H1 (cell line): Measurements from ENCODE around the gene MDK. TPM values are rescaled to one million over a fixed set of nuclear protein-coding genes. Genes with fewer than 3 reads are reported as not detected.

Experiments used
- CTCF ChIA-PET: fragments of 300-600 bp; sonication (Branson Sonifier 250); formaldehyde crosslinking; loops from one replicate; lab custom pipeline; 2021; ENCODE audit not compliant: partially characterized antibody; lab: Charles Lee
- POLR2A ChIA-PET: fragments of 300-600 bp; sonication (Branson Sonifier 250); formaldehyde crosslinking; loops from one replicate; lab custom pipeline; 2021; ENCODE audit warnings: inconsistent platforms; ENCODE audit not compliant: partially characterized antibody; lab: Charles Lee
- DNase-seq, 2 experiments: peaks; one replicate each; pipeline versions ENCODE4 v3.0.0 to v3.0.0-alpha.2; 2010 to 2022; ENCODE audit warnings: low spot score in 2 of 2, low read depth in 1 of 2, mixed read lengths in 1 of 2
- FAIRE-seq: peaks from 2 replicates; lab custom pipeline; 2011; peaks lifted over from hg19 to GRCh38; lab: Jason Lieb, UNC
- H2AFZ ChIP-seq: 2 replicates; pipeline ENCODE4 v1.8.1; 2012; ENCODE audit warnings: low read length, inconsistent platforms
- H2AK5ac ChIP-seq: 2 replicates; pipeline ENCODE4 v1.6.1; 2013; ENCODE audit warnings: low read depth, low read length
- H2BK120ac ChIP-seq: replicated peaks from 2 replicates; pipeline ENCODE3; 2013; ENCODE audit warnings: low read depth, low read length, inconsistent platforms
- H2BK12ac ChIP-seq: 2 replicates; pipeline ENCODE4 v1.6.1; 2013; ENCODE audit warnings: low read depth, low read length
- H2BK15ac ChIP-seq: 2 replicates; pipeline ENCODE4 v1.6.1; 2013; ENCODE audit warnings: low read length
- H2BK20ac ChIP-seq: 2 replicates; pipeline ENCODE4 v1.6.1; 2013; ENCODE audit warnings: low read length
- H2BK5ac ChIP-seq: 2 replicates; pipeline ENCODE4 v1.6.1; 2013; ENCODE audit warnings: low read depth, low read length
- H3K14ac ChIP-seq: 2 replicates; pipeline ENCODE4 v1.6.1; 2013; ENCODE audit warnings: inconsistent platforms; ENCODE audit not compliant: insufficient read length
- H3K18ac ChIP-seq: 2 replicates; pipeline ENCODE4 v1.6.1; 2013; ENCODE audit warnings: low read length; ENCODE audit errors: extremely low read depth
- H3K23ac ChIP-seq: 2 replicates; pipeline ENCODE4 v1.6.1; 2013; ENCODE audit warnings: inconsistent platforms; ENCODE audit not compliant: insufficient read length
- H3K23me2 ChIP-seq: 2 replicates; pipeline ENCODE4 v1.6.1; 2013; ENCODE audit warnings: low read depth, low read length
- H3K27ac ChIP-seq: 2 replicates; pipeline ENCODE4 v1.6.1; 2011; ENCODE audit warnings: low read depth, low read length, inconsistent platforms
- H3K27me3 ChIP-seq, 4 experiments: replicated peaks in 1 of 4; 1 replicate in 1 of 4; 2 replicates in 3 of 4; pipeline versions ENCODE4 v1.6.1 to v1.8.1; 2011 to 2013; ENCODE audit warnings: low read length in 3 of 4, mild to moderate bottlenecking in 3 of 4, inconsistent platforms in 2 of 4, mixed read lengths in 2 of 4, moderate library complexity in 1 of 4; ENCODE audit not compliant: control insufficient read depth in 3 of 4, insufficient read depth in 3 of 4; ENCODE audit errors: extremely low read depth in 1 of 4
- H3K36me3 ChIP-seq, 4 experiments: 2 replicates each; pipeline versions ENCODE4 v1.6.1 to v1.8.1; 2011 to 2013; ENCODE audit warnings: mild to moderate bottlenecking in 4 of 4, low read length in 3 of 4, moderate library complexity in 2 of 4, control low read depth in 1 of 4, inconsistent platforms in 1 of 4; ENCODE audit not compliant: insufficient read depth in 4 of 4, control insufficient read depth in 2 of 4
- H3K4ac ChIP-seq: replicated peaks from 2 replicates; pipeline ENCODE3; 2013; ENCODE audit warnings: low read length, low read depth, mixed read lengths, inconsistent platforms; ENCODE audit not compliant: insufficient read length
- H3K4me1 ChIP-seq, 4 experiments: replicated peaks in 1 of 4; 1 replicate in 1 of 4; 2 replicates in 3 of 4; pipeline versions ENCODE4 v1.6.1 to v1.8.1; 2011 to 2013; ENCODE audit warnings: low read length in 3 of 4, inconsistent platforms in 2 of 4, mixed read lengths in 1 of 4; ENCODE audit not compliant: insufficient read depth in 4 of 4, control insufficient read depth in 3 of 4
- H3K4me2 ChIP-seq, 2 experiments: 2 replicates each; pipeline versions ENCODE4 v1.6.1 to v1.8.1; 2011 to 2013; ENCODE audit warnings: low read depth in 2 of 2, low read length in 2 of 2, control low read depth in 1 of 2, inconsistent platforms in 1 of 2, mild to moderate bottlenecking in 1 of 2; ENCODE audit not compliant: insufficient read depth in 1 of 2
- H3K4me3 ChIP-seq, 4 experiments: fragments of 200-600, 300-600 bp in 1 of 4; sonication (generic), shearing (Covaris generic), sonication (Bioruptor Twin) in 1 of 4; 2 replicates each; pipeline versions ENCODE4 v1.5.1 to v1.8.1; 2011 to 2016; ENCODE audit warnings: low read length in 4 of 4, low read depth in 3 of 4, control low read depth in 2 of 4, inconsistent platforms in 2 of 4, mild to moderate bottlenecking in 2 of 4, mixed read lengths in 1 of 4, moderate library complexity in 1 of 4; ENCODE audit not compliant: insufficient read depth in 2 of 4; ENCODE audit errors: extremely low read depth in 1 of 4
- H3K56ac ChIP-seq: replicated peaks from 2 replicates; pipeline ENCODE3; 2013; ENCODE audit warnings: low read depth, mild to moderate bottlenecking, mixed read lengths, low read length, inconsistent platforms; ENCODE audit not compliant: insufficient read length
- H3K79me1 ChIP-seq: 2 replicates; pipeline ENCODE4 v1.6.1; 2013; ENCODE audit warnings: low read depth, low read length, control low read depth
- H3K79me2 ChIP-seq, 2 experiments: 2 replicates each; pipeline versions ENCODE4 v1.6.1 to v1.8.1; 2012 to 2013; ENCODE audit warnings: low read length in 2 of 2, mild to moderate bottlenecking in 2 of 2, inconsistent platforms in 1 of 2; ENCODE audit not compliant: insufficient read depth in 2 of 2, control insufficient read depth in 1 of 2
- H3K9ac ChIP-seq, 4 experiments: replicated peaks in 1 of 4; 1 replicate in 1 of 4; 2 replicates in 3 of 4; pipeline versions ENCODE4 v1.6.1 to v1.8.1; 2011 to 2013; ENCODE audit warnings: low read depth in 3 of 4, low read length in 3 of 4, control low read depth in 2 of 4, mild to moderate bottlenecking in 2 of 4, moderate library complexity in 2 of 4, inconsistent platforms in 1 of 4; ENCODE audit errors: extremely low read depth in 1 of 4
- H3K9me3 ChIP-seq, 2 experiments: 2 replicates each; pipeline versions ENCODE4 v1.6.1 to v1.8.1; 2012 to 2013; ENCODE audit warnings: mild to moderate bottlenecking in 2 of 2, moderate library complexity in 2 of 2, control low read depth in 1 of 2, inconsistent platforms in 1 of 2, low read depth in 1 of 2, low read length in 1 of 2, mixed read lengths in 1 of 2; ENCODE audit not compliant: insufficient read depth in 2 of 2
- H4K20me1 ChIP-seq, 2 experiments: replicated peaks in 1 of 2; 2 replicates each; pipeline versions ENCODE3 to v1.8.1; 2011 to 2013; ENCODE audit warnings: inconsistent platforms in 2 of 2, low read length in 2 of 2, mild to moderate bottlenecking in 1 of 2; ENCODE audit not compliant: insufficient read depth in 2 of 2, control insufficient read depth in 1 of 2
- H4K5ac ChIP-seq: 2 replicates; pipeline ENCODE4 v1.6.1; 2013; ENCODE audit warnings: low read length, low read depth, mixed read lengths, inconsistent platforms; ENCODE audit not compliant: insufficient read length
- H4K8ac ChIP-seq: 2 replicates; pipeline ENCODE4 v1.8.0; 2013; ENCODE audit warnings: mild to moderate bottlenecking, moderate library complexity, low read length, inconsistent platforms; ENCODE audit not compliant: insufficient read depth; ENCODE audit errors: extremely low read depth
- H4K91ac ChIP-seq: replicated peaks from 2 replicates; pipeline ENCODE3; 2013; ENCODE audit warnings: low read length, mixed read lengths, inconsistent platforms; ENCODE audit not compliant: insufficient read length
- ATF2 ChIP-seq: IDR thresholded peaks from 2 replicates; pipeline ENCODE4 v1.6.1; 2012; ENCODE audit warnings: low read length, inconsistent platforms
- GTF2F1 ChIP-seq: IDR thresholded peaks from 2 replicates; pipeline ENCODE4 v1.6.1; 2012; ENCODE audit warnings: low read depth, low read length, improper control_type of control experiment, borderline replicate concordance
- HDAC2 ChIP-seq, 2 experiments: fragments of 300-600 bp in 1 of 2; sonication (generic) in 1 of 2; IDR thresholded peaks; 2 replicates each; pipeline ENCODE4 v1.6.1; 2011 to 2012; ENCODE audit warnings: low read depth in 2 of 2, low read length in 2 of 2, mild to moderate bottlenecking in 2 of 2, moderate library complexity in 2 of 2, borderline replicate concordance in 1 of 2, inconsistent platforms in 1 of 2
- KDM5A ChIP-seq: fragments of 200-600 bp; IDR thresholded peaks from 2 replicates; pipeline ENCODE4 v1.7.1; 2012; ENCODE audit warnings: mild to moderate bottlenecking, low read length, inconsistent platforms, mixed read lengths
- MAX ChIP-seq: IDR thresholded peaks from 2 replicates; pipeline ENCODE4 v1.6.1; 2012; ENCODE audit warnings: inconsistent platforms
- NANOG ChIP-seq: IDR thresholded peaks from 2 replicates; pipeline ENCODE4 v1.6.1; 2011; ENCODE audit warnings: low read length, low read depth, mild to moderate bottlenecking, inconsistent platforms; ENCODE audit not compliant: insufficient read depth, poor library complexity, severe bottlenecking
- PHF8 ChIP-seq: fragments of 200-600 bp; sonication (generic); conservative IDR thresholded peaks from 2 replicates; pipeline ENCODE4 v1.7.1; 2012; ENCODE audit warnings: low read depth, mild to moderate bottlenecking, inconsistent platforms, low read length, moderate library complexity
- POLR2A ChIP-seq, 2 experiments: IDR thresholded peaks; 1 replicate in 1 of 2; 2 replicates in 1 of 2; pipeline ENCODE4 v1.6.1; 2011; ENCODE audit warnings: low read depth in 2 of 2, low read length in 2 of 2, mild to moderate bottlenecking in 2 of 2; ENCODE audit errors: control extremely low read depth in 1 of 2
- POU5F1 ChIP-seq: IDR thresholded peaks from 2 replicates; pipeline ENCODE4 v1.6.1; 2011; ENCODE audit warnings: low read depth, mild to moderate bottlenecking, low read length, moderate library complexity
- SIRT6 ChIP-seq: IDR thresholded peaks from one replicate; pipeline ENCODE4 v1.7.1; 2012; ENCODE audit warnings: low read length, inconsistent platforms
- TEAD4 ChIP-seq: IDR thresholded peaks from 2 replicates; pipeline ENCODE4 v1.6.1; 2012; ENCODE audit warnings: low read depth, low read length, inconsistent platforms, mixed read lengths
- ZNF274 ChIP-seq: IDR thresholded peaks from 2 replicates; pipeline ENCODE4 v1.7.0; 2012; ENCODE audit warnings: low read length, borderline replicate concordance; ENCODE audit errors: extremely low read depth
- whole genome bisulfite sequencing, 2 experiments: shearing (Covaris generic) in 1 of 2; methylation state at CpG; one replicate each; pipeline versions ENCODE4 v1.1.6 to v1.1.7; 2013 to 2015; ENCODE audit warnings: low lambda C conversion rate in 2 of 2, mixed read lengths in 2 of 2, inconsistent platforms in 1 of 2, low coverage in 1 of 2, missing lambda C conversion rate in 1 of 2; ENCODE audit not compliant: insufficient replicate concordance in 2 of 2, insufficient coverage in 1 of 2, insufficient read length in 1 of 2; ENCODE audit errors: extremely low coverage in 1 of 2, missing lambda C conversion rate in 1 of 2; 5-methylcytosine and 5-hydroxymethylcytosine counted together
- polyA plus RNA-seq, 7 experiments: library from polyadenylated mRNA; depleted of rRNA in 3 of 7; stranded (reverse) in 5 of 7; unstranded in 2 of 7; fragments of >200 nt in 5 of 7; fragments of 200-250 nt in 2 of 7; gene quantifications; 1 replicate in 5 of 7; 2 replicates in 1 of 7; 4 replicates in 1 of 7; pipeline versions ENCODE4 v1.2.1 to v1.2.3, GENCODE V29; 2011 to 2013; ENCODE audit warnings: missing spikeins in 2 of 7, mixed read lengths in 2 of 7
- total RNA-seq: library from RNA; stranded (reverse); fragmentation: NEBNext Ultra II Directional; extraction: Animal tissue kit (Norgen Biotek cat#: 25700); gene quantifications from 2 replicates; pipeline ENCODE4 v1.2.1, GENCODE V29; 2021

The MDK gene
- total and polyA plus RNA-seq, 2 of the 8 experiments (the other 6 are each of a cell fraction or from before 2014, with no cell fraction given), result 309 to 606 TPM

DNA sequence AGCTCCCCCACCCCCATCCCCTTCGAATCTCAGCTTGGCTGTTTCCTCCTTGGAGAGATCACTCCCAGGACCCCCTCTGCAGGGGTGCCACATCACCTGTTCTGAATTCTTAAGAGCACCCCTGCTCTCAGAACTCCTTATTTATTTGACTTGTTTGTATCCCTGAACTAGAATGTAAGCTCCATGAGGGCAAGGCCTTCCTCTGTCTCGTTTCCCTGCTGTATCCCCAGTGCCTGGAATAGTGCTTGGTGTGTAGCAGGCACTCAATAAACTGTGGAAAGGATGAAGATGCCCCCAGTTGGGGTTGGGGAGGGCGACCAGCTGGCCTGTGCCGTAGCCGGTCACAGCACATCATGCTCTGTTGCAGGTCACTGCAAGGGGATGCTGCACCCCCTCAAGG lies 3.6 kb upstream of the MDK start:
- no peak overlapping the region for H3K23ac ChIP-seq
- FAIRE-seq, result no peak
- peaks cover 7 to 31% (median 22%) of the 10 kb centered on the region in 4 experiments; a peak in 4 of 8 replicates for H3K36me3 ChIP-seq
- no peak for TF ChIP-seq HDAC2 (IDR thresholded peaks at IDR 0.05; ENCODE audit: borderline replicate concordance in 1 of 2, low read depth in 2 of 2, low read length in 2 of 2)
- TF ChIP-seq NANOG, result no peak
- TF ChIP-seq KDM5A, result no peak
- no peak for TF ChIP-seq POU5F1
- no peak for TF ChIP-seq ZNF274
- no peak for TF ChIP-seq TEAD4
- no peak for TF ChIP-seq SIRT6
- no peak for TF ChIP-seq ATF2
- TF ChIP-seq POLR2A (IDR thresholded peaks at IDR 0.05; ENCODE audit: control extremely low read depth in 1 of 2, low read depth in 2 of 2, low read length in 2 of 2), result no peak
- no peak for TF ChIP-seq PHF8
- no peak for TF ChIP-seq MAX
- no peak for TF ChIP-seq GTF2F1

More for the DNA sequence above, 3.6 kb upstream of the MDK start:
- H4K8ac ChIP-seq, result no peak overlapping the region
- no peak overlapping the region for H3K4me2 ChIP-seq
- H4K91ac ChIP-seq, result no peak overlapping the region
- no peak overlapping the region for H3K14ac ChIP-seq
- H3K9ac ChIP-seq, result no peak overlapping the region
- no peak overlapping the region for H2BK120ac ChIP-seq
- DNase-seq, result no peak
- POLR2A ChIA-PET, result interaction anchor here (0.8 to 3.8 kb wide), 8 partner anchors 9 to 134 kb away, joined by 3 to 17 read pairs (median 5); no protein-coding TSS in a partner anchor
- CTCF ChIA-PET, result interaction anchor here (0.6 to 44.5 kb wide), 12 partner anchors 10 to 464 kb away, joined by 3 to 1004 read pairs (median 4); partner anchors contain the start of gene DGKZ
- no peaks in the 10 kb centered on the region; a peak in 1 of 4 replicates for H3K79me2 ChIP-seq
- no peak overlapping the region for H2BK5ac ChIP-seq
- H3K4me3 ChIP-seq, result no peak overlapping the region
- H2BK15ac ChIP-seq, result no peak overlapping the region
- H2AFZ ChIP-seq, result no peak overlapping the region
- peaks cover 0 to 14% (median 11%) of the 10 kb centered on the region in 4 experiments; a peak in 6 of 7 replicates for H3K4me1 ChIP-seq
- peaks cover 9% of the 10 kb centered on the region; the same call in 1 of the 2 replicates for H3K23me2 ChIP-seq
- H4K20me1 ChIP-seq, result peaks cover 12 to 20% of the 10 kb centered on the region in 2 experiments
- no peaks in the 10 kb centered on the region for H3K9me3 ChIP-seq
- H3K4ac ChIP-seq, result no peak overlapping the region
- H3K56ac ChIP-seq, result no peak overlapping the region
- H3K27me3 ChIP-seq, result no peaks in the 10 kb centered on the region
- WGBS, 2 experiments, result 95% methylated on average over 5 of the region's 5 CpGs; no CpG with 5 or more reads in 1 of the 2 experiments
- H3K18ac ChIP-seq, result no peak overlapping the region
- H3K27ac ChIP-seq, result no peak overlapping the region
- no peaks in the 10 kb centered on the region for H3K79me1 ChIP-seq
- H2BK20ac ChIP-seq, result no peak overlapping the region
- no peak overlapping the region for H4K5ac ChIP-seq
- H2AK5ac ChIP-seq, result no peak overlapping the region
- no peak overlapping the region for H2BK12ac ChIP-seq
